ENCODE data around the gene SPPL2B.

The SPPL2B gene

GRCh38 chr19:2302319-2303210, 25.9 kb upstream of the SPPL2B start:
- DNase-seq = no peak

- DNase-seq = no peak
Observed at GRCh38 chr19:2303211-2303798, 25.2 kb upstream of the SPPL2B start.

- no peak for DNase-seq
Observed at GRCh38 chr19:2305452-2306280, 22.8 kb upstream of the SPPL2B start.

- DNase-seq = no peak
Observed at GRCh38 chr19:2306281-2306806, 22.1 kb upstream of the SPPL2B start.

- DNase-seq = no peak
Observed at GRCh38 chr19:2306971-2307370, 21.5 kb upstream of the SPPL2B start.

- no peak for DNase-seq
Observed at GRCh38 chr19:2307518-2308012, 20.9 kb upstream of the SPPL2B start.

GRCh38 chr19:2308114-2308556, 20.3 kb upstream of the SPPL2B start, which contains the start of gene LINGO3:
Gene LINGO3, minus strand, starts transcription at chr19:2308154. Its CDS starts 16,378 bp downstream, at chr19:2291776.
- peak; percentile 34 for DNase-seq

- DNase-seq = peak; percentile 90
Observed at GRCh38 chr19:2309734-2310362, 18.6 kb upstream of the SPPL2B start.

- DNase-seq = no peak
Observed at GRCh38 chr19:2311093-2311492, 17.4 kb upstream of the SPPL2B start.

GRCh38 chr19:2312820-2313501, 15.5 kb upstream of the SPPL2B start:
- DNase-seq = peak; percentile 85

- no peak for DNase-seq
Observed at GRCh38 chr19:2315121-2315817, 13.2 kb upstream of the SPPL2B start.

GRCh38 chr19:2315818-2316353, 12.6 kb upstream of the SPPL2B start:
- DNase-seq = no peak

GRCh38 chr19:2317300-2317699, 11.2 kb upstream of the SPPL2B start:
- no peak for DNase-seq

GRCh38 chr19:2317756-2318155, 10.7 kb upstream of the SPPL2B start:
- no peak for DNase-seq

- DNase-seq = no peak
Observed at GRCh38 chr19:2318923-2319322, 9.6 kb upstream of the SPPL2B start.

GRCh38 chr19:2319551-2319950, 8.9 kb upstream of the SPPL2B start:
- no peak for DNase-seq

- no peak for DNase-seq
Observed at GRCh38 chr19:2320049-2320448, 8.4 kb upstream of the SPPL2B start.

- no peak for DNase-seq
Observed at GRCh38 chr19:2320939-2321338, 7.5 kb upstream of the SPPL2B start.

- no peak for DNase-seq
Observed at GRCh38 chr19:2321565-2322283, 6.8 kb upstream of the SPPL2B start.

- DNase-seq = no peak
Observed at GRCh38 chr19:2323707-2324106, 4.8 kb upstream of the SPPL2B start.
